ENCODE data around the gene MDM4.

MDM4 gene

DNA sequence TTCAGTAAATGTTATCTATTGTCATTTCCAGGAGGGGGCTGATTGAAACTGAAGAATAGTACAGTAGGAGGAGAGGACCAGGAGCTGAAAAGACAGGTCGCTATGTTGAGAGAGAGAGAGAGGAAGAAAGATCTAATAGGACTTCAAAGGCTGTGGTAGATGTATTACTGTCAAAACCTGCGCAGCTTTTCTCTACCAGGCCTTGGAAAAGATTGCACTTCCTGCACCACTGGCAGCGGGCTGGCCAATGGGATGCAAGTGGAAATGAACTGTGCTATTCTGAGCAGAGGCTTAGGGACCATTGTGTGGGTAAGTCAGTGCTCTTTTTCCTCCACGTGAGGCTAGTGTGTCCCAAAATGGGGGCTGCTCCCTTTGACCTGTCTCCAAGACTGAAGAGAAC, 47.1 kb downstream of the MDM4 start:
- no peak overlapping the region for H3K4me3 ChIP-seq (ENCODE audit: control insufficient read depth, low read depth, low read length)
- no peak for DNase-seq (ENCODE audit: low read depth)
- TF ChIP-seq CTCF (conservative IDR thresholded peaks at IDR 0.05; ENCODE audit: control insufficient read depth, insufficient read depth, low read depth, low read length): no peak

- no peak for DNase-seq (ENCODE audit: low read depth)
- no peak overlapping the region for H3K4me3 ChIP-seq (ENCODE audit: control insufficient read depth, low read depth, low read length)
- no peak for TF ChIP-seq CTCF (conservative IDR thresholded peaks at IDR 0.05; ENCODE audit: control insufficient read depth, insufficient read depth, low read depth, low read length)
These were observed 47.6 kb downstream of the MDM4 start for GRCh38 chr1:204563780-204564179.

DNA sequence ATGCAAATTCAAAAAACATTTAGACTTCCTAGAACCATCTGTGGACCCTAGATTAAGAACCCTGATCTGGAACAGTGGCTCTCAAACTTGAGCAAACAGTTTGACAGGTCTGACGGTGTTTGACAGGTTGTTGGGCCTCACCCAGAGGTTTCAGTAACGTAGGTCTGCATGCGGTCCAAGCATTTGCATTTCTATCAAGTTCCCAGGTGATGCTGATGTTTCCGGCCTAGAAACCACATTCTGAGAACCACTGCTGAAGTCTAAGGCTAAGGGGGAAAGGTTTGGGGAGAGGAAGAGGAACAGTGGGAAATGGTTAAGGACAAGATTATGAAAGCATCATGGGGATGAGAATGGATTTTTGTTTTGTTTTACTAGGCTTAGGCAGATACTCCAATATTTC, 48.6 kb downstream of the MDM4 start:
- no peak for TF ChIP-seq CTCF (conservative IDR thresholded peaks at IDR 0.05; ENCODE audit: control insufficient read depth, insufficient read depth, low read depth, low read length)
- no peak for DNase-seq (ENCODE audit: low read depth)
- H3K4me3 ChIP-seq (ENCODE audit: control insufficient read depth, low read depth, low read length): no peak overlapping the region

GRCh38 chr1:204565617-204566582, 49.7 kb downstream of the MDM4 start:
- peak; percentile 59 for TF ChIP-seq CTCF (conservative IDR thresholded peaks at IDR 0.05; ENCODE audit: control insufficient read depth, insufficient read depth, low read depth, low read length)
- no peak overlapping the region for H3K4me3 ChIP-seq (ENCODE audit: control insufficient read depth, low read depth, low read length)
- DNase-seq (ENCODE audit: low read depth): peak; percentile 77

DNA sequence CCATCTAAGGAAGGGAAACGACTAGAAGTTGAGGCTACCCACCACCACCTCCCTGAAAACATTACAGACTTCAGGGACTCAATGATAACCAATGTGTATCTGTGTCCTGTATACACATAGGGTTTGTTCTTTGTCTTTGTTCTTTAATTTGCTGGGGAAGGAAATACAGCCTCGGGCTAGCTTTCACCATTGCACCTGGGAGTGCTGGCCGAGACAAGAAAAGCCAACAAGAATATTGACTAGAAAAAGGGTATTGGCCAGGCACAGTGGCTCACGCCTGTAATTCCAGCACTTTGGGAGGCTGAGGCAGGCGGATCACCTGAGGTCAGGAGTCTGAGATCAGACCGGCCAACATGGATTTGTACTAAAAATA, 50.4 kb downstream of the MDM4 start:
- no peak for TF ChIP-seq CTCF (conservative IDR thresholded peaks at IDR 0.05; ENCODE audit: control insufficient read depth, insufficient read depth, low read depth, low read length)
- no peak overlapping the region for H3K4me3 ChIP-seq (ENCODE audit: control insufficient read depth, low read depth, low read length)
- DNase-seq (ENCODE audit: low read depth): no peak

- DNase-seq (ENCODE audit: low read depth): no peak
- no peak overlapping the region for H3K4me3 ChIP-seq (ENCODE audit: control insufficient read depth, low read depth, low read length)
- no peak for TF ChIP-seq CTCF (conservative IDR thresholded peaks at IDR 0.05; ENCODE audit: control insufficient read depth, insufficient read depth, low read depth, low read length)
These were observed 50.9 kb downstream of the MDM4 start for GRCh38 chr1:204567071-204567470.

Measured in fibroblast of mammary gland (primary cell).